Panc1 (cell line): ENCODE measurements around the gene SMAD3. TPM values are rescaled to one million over a fixed set of nuclear protein-coding genes. Genes with fewer than 3 reads are reported as not detected.

Source experiments
- ATAC-seq: fragments of 200-7000 bp; cut with Tn5 transposase; 2 replicates; pipeline ENCODE4 v1.9.1; 2020; ENCODE audit warnings: mild to moderate bottlenecking, moderate library complexity
- BruUV-seq: library from RNA; stranded (reverse); fragments of 400-500 nt; replicated peaks from 2 replicates; lab custom pipeline; 2021; lab: Mats Ljungman, UMichigan
- CTCF ChIA-PET: fragments of 300-600 bp; sonication (Branson Sonifier 250); formaldehyde crosslinking; loops from one replicate; lab custom pipeline; 2022; ENCODE audit warnings: antibody characterized with exemption; lab: Charles Lee
- POLR2A ChIA-PET: fragments of 300-600 bp; sonication (Branson Sonifier 250); formaldehyde crosslinking; loops from one replicate; lab custom pipeline; 2022; ENCODE audit warnings: antibody characterized with exemption; lab: Charles Lee
- DNase-seq: peaks from one replicate; pipeline ENCODE4 v3.0.0-alpha.2; 2010; ENCODE audit warnings: low read depth, low spot score
- H3K27ac ChIP-seq: 2 replicates; pipeline ENCODE4 v1.5.1; 2011; ENCODE audit warnings: mild to moderate bottlenecking, low read length, inconsistent platforms
- H3K27me3 ChIP-seq: fragments of 200-500 bp; sonication (Bioruptor generic); 2 replicates; pipeline ENCODE4 v1.6.0; 2014; ENCODE audit warnings: low read length, inconsistent platforms; ENCODE audit not compliant: control insufficient read depth, insufficient read depth
- H3K36me3 ChIP-seq: fragments of 200-500 bp; sonication (Bioruptor generic); 2 replicates; pipeline ENCODE4 v1.5.1; 2014; ENCODE audit warnings: inconsistent platforms, mild to moderate bottlenecking, low read length, moderate library complexity; ENCODE audit not compliant: control insufficient read depth, insufficient read depth
- H3K4me1 ChIP-seq: 2 replicates; pipeline ENCODE4 v1.5.1; 2011; ENCODE audit warnings: inconsistent platforms, mild to moderate bottlenecking, low read length, moderate library complexity; ENCODE audit not compliant: control insufficient read depth, insufficient read depth
- H3K4me3 ChIP-seq, 2 experiments: 2 replicates each; pipeline ENCODE4 v1.5.1; 2011 to 2012; ENCODE audit warnings: low read depth in 2 of 2, low read length in 2 of 2, mild to moderate bottlenecking in 2 of 2, inconsistent platforms in 1 of 2, moderate library complexity in 1 of 2
- H3K9me3 ChIP-seq: fragments of 200-500 bp; sonication (Bioruptor generic); 2 replicates; pipeline ENCODE4 v1.5.1; 2014; ENCODE audit warnings: low read depth, mild to moderate bottlenecking, inconsistent platforms, low read length, moderate library complexity; ENCODE audit not compliant: control insufficient read depth, insufficient read depth
- POLR2AphosphoS5 ChIP-seq: IDR thresholded peaks from 2 replicates; pipeline ENCODE4 v1.6.1; 2012; ENCODE audit warnings: mild to moderate bottlenecking, low read depth, low read length, moderate library complexity
- SIN3A ChIP-seq: IDR thresholded peaks from 2 replicates; pipeline ENCODE4 v1.6.1; 2012; ENCODE audit warnings: low read depth, mild to moderate bottlenecking, low read length, moderate library complexity, borderline replicate concordance; ENCODE audit not compliant: insufficient read depth
- TCF7L2 ChIP-seq: IDR thresholded peaks from 2 replicates; pipeline ENCODE4 v1.6.1; 2011; ENCODE audit warnings: mild to moderate bottlenecking, low read depth, low read length, inconsistent platforms
- in situ Hi-C: cut with HindIII; loops from 2 replicates; pipeline ENCODE4 v1.10.0; 2016; ENCODE audit warnings: low sequenced_read_pairs, low pct_unique_long_range_greater_than_20kb
- intact Hi-C: fragments of 100-400 bp; cut with micrococcal nuclease; formaldehyde crosslinking; loops from one replicate; pipeline ENCODE4 v1.10.0; 2022; ENCODE audit not compliant: unreplicated experiment
- total RNA-seq: library from RNA; stranded (reverse); gene quantifications from one replicate; pipeline ENCODE4 v1.2.1, GENCODE V29; 2021; ENCODE audit not compliant: unreplicated experiment
- TF ChIP-seq, protein P1 (sequence below): fragments of 450-650 bp; IDR thresholded peaks from 2 replicates; pipeline ENCODE4 v1.5.1; 2017; ENCODE audit warnings: mild to moderate bottlenecking
- TF ChIP-seq, protein P2 (sequence below), 2 experiments: IDR thresholded peaks; 2 replicates each; pipeline ENCODE4 v1.6.1; 2011 to 2012; ENCODE audit warnings: low read depth in 2 of 2, control low read depth in 1 of 2, low read length in 1 of 2, mild to moderate bottlenecking in 1 of 2, moderate library complexity in 1 of 2; ENCODE audit not compliant: insufficient read depth in 1 of 2

The SMAD3 gene
- total RNA-seq, 1 experiment from 2014 or later: 394 TPM

DNA sequence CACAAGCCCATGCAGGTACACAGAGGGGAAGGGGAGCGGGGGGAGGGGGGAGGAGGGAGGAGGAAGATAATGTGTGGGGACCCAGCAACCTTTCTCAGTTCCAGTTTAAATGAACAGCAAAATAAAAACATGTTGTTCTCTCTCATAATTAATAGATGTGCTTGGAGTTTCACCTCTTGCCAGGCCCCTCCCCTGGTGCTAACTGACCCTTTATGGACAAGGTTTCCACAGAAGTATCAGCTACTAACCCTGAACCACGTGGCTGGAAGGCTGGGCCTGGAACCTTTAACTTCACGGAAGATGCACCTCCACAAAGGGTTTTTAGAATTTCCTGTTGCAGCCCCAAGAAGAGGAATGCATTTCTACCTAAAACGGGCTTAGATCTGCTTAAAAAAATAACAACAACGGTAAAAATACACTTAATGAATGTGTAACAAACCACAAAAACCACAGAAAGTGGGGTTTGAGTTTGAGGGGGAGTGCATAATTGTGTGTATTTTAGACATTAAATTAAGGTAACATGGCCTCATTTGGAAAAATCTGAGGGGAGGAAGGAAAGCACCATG lies 14.8 kb upstream of the SMAD3 start:
- intact Hi-C loops: no loop called here
- ATAC-seq (no peak), DNase-seq (no peak)
- no TSS peak for BruUV-seq
- no peak overlapping the region for H3K4me3 ChIP-seq
- TF ChIP-seq, protein P1, sequence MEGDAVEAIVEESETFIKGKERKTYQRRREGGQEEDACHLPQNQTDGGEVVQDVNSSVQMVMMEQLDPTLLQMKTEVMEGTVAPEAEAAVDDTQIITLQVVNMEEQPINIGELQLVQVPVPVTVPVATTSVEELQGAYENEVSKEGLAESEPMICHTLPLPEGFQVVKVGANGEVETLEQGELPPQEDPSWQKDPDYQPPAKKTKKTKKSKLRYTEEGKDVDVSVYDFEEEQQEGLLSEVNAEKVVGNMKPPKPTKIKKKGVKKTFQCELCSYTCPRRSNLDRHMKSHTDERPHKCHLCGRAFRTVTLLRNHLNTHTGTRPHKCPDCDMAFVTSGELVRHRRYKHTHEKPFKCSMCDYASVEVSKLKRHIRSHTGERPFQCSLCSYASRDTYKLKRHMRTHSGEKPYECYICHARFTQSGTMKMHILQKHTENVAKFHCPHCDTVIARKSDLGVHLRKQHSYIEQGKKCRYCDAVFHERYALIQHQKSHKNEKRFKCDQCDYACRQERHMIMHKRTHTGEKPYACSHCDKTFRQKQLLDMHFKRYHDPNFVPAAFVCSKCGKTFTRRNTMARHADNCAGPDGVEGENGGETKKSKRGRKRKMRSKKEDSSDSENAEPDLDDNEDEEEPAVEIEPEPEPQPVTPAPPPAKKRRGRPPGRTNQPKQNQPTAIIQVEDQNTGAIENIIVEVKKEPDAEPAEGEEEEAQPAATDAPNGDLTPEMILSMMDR: no peak
- TF ChIP-seq POLR2AphosphoS5 (no peak), TCF7L2 (no peak)
- H3K27me3 ChIP-seq: no peaks in the 10 kb centered on the region
- in situ Hi-C loops: no loop called here
- ChIA-PET CTCF (no interaction called here), POLR2A (interaction anchor here (0.6 kb wide), 1 partner anchor 283 kb away, joined by 3 read pairs; no protein-coding TSS in a partner anchor)
- no peaks in the 10 kb centered on the region for H3K36me3 ChIP-seq
- H3K4me1 ChIP-seq: peaks cover 48% of the 10 kb centered on the region
- no peaks in the 10 kb centered on the region for H3K9me3 ChIP-seq
- peak overlapping the region; percentile 86 for H3K27ac ChIP-seq

DNA sequence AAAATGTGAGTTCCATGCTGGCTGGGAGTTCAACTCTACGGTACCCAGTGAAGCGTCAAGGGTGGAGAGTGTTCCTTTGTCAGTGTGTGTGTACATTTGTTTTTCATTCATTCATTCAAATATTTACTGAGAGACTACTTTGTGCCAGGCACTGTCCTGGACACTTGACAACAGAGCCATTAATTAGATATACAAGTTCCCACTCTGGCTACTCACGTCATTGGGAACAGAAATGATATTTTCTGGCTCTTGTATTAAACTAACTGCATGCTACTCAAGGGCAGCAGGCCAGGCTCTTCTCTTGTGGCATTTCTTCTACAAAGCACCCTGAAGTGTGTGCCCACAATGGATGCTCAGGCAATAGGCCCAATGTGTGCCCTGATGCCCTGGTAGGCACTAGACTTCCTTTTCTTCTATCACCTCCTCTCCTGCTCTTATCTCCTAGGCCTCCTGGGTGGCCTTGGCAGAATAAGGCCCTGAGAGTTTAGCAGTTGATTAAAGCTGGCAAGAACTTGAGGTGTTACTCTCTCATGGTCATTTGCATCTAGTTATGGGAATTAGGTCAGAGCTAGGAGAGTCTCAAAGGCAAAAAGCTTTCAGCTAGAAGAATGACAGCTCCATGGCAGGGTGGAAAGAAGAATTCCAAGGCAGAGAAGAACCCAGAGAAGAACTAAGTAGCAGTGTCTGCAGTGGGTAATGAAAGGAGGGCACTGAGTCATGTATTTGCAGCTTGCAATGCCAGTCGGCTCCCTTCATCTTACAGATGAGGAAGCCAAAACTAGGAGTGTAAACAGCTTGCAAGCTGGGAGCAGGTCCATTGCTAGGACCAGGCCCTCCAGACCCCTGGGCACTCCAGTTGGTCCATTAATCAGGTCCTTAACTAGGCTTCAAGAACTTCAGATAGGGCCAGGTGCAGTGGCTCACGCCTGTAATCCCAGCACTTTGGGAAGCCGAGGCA lies 14.0 kb upstream of the SMAD3 start:
- Histone ChIP-seq H3K4me1 (peaks cover 46% of the 10 kb centered on the region), H3K36me3 (no peaks in the 10 kb centered on the region), H3K9me3 (no peaks in the 10 kb centered on the region), H3K27ac (peak overlapping the region; percentile 86), H3K27me3 (no peaks in the 10 kb centered on the region), H3K4me3 (no peak overlapping the region)
- CTCF ChIA-PET: no interaction called here
- TF ChIP-seq, protein P2, sequence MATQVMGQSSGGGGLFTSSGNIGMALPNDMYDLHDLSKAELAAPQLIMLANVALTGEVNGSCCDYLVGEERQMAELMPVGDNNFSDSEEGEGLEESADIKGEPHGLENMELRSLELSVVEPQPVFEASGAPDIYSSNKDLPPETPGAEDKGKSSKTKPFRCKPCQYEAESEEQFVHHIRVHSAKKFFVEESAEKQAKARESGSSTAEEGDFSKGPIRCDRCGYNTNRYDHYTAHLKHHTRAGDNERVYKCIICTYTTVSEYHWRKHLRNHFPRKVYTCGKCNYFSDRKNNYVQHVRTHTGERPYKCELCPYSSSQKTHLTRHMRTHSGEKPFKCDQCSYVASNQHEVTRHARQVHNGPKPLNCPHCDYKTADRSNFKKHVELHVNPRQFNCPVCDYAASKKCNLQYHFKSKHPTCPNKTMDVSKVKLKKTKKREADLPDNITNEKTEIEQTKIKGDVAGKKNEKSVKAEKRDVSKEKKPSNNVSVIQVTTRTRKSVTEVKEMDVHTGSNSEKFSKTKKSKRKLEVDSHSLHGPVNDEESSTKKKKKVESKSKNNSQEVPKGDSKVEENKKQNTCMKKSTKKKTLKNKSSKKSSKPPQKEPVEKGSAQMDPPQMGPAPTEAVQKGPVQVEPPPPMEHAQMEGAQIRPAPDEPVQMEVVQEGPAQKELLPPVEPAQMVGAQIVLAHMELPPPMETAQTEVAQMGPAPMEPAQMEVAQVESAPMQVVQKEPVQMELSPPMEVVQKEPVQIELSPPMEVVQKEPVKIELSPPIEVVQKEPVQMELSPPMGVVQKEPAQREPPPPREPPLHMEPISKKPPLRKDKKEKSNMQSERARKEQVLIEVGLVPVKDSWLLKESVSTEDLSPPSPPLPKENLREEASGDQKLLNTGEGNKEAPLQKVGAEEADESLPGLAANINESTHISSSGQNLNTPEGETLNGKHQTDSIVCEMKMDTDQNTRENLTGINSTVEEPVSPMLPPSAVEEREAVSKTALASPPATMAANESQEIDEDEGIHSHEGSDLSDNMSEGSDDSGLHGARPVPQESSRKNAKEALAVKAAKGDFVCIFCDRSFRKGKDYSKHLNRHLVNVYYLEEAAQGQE (IDR thresholded peaks at IDR 0.05; ENCODE audit: insufficient read depth in 1 of 2, low read depth in 2 of 2, low read length in 1 of 2): no peak
- no peak for TF ChIP-seq SIN3A
- TF ChIP-seq, protein P1: no peak
- no peak for TF ChIP-seq TCF7L2
- TF ChIP-seq POLR2AphosphoS5: no peak
- in situ Hi-C loops: no loop called here
- no peak for DNase-seq
- intact Hi-C loops: no loop called here
- no TSS peak for BruUV-seq
- no peak for ATAC-seq
- POLR2A ChIA-PET: interaction anchor here (0.6 kb wide), 1 partner anchor 310 kb away, joined by 3 read pairs; no protein-coding TSS in a partner anchor
